Measurements from ENCODE around the gene SLC38A8.

- TF ChIP-seq CTCF (IDR thresholded peaks at IDR 0.05) (no peak), POLR2AphosphoS5 (IDR thresholded peaks at IDR 0.05; ENCODE audit: low read depth, low read length) (no peak)
Observed at GRCh38 chr16:84043486-84044117, 1.0 kb upstream of the SLC38A8 start.

All from Panc1 (cell line).